GM19328 (cell line): Measurements from ENCODE around the gene FANK1.

Experiments used
- ATAC-seq: cut with Tn5 transposase; IDR thresholded peaks from one replicate; pipeline ENCODE4 v1.9.1; 2021; ENCODE audit warnings: mild to moderate bottlenecking, moderate library complexity; ENCODE audit not compliant: unreplicated experiment

Gene FANK1

DNA sequence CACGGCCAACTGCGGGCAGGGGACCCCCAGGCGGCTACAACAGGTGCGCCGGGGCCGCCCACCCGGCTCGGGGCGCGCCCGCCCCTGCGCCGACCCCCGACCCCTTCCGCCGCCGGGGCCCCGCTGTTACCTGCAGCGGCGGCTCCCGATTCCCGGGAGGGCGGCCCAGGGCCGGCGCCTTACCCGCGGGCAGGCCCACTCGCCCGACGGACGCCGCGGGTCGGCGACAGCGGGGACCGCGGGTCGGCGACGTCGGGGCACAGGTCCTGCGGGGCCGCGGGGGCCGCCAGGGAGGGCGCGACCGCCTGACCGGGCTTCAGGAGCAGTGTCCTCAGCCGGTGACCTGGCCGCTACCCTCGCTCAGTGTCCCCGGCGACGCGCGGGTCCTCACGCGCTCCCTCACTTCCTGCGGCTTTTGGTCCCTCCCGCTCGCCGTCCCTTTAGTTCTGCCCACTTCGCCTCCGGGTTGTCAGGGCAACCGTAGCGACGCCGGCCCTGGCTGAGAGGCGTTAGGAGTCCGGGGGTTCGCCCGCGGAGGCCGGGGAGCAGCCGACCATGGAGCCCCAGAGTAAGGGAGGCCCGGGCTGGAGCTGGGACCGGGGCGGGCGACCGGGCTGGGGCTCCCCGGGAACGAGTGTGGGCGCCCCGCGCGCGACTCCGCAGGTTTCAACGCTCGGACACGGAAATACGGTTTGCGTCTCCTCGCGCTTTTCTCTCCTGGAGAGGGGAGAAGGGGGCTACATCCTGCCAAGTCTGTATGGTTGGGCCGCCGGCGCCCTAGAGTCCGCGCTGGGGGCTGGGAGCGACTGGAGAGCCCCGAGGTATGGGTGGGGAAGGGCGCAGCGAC is at the start of gene FANK1:
Gene FANK1, plus strand, starts transcription at position 477 of the 847 bp plus-strand sequence. Its CDS starts 79 bp downstream, at position 556.
- peak; percentile 86 for ATAC-seq

GRCh38 chr10:125846894-125847293 is 49.5 kb upstream of the FANK1 start:
- no peak for ATAC-seq

DNA sequence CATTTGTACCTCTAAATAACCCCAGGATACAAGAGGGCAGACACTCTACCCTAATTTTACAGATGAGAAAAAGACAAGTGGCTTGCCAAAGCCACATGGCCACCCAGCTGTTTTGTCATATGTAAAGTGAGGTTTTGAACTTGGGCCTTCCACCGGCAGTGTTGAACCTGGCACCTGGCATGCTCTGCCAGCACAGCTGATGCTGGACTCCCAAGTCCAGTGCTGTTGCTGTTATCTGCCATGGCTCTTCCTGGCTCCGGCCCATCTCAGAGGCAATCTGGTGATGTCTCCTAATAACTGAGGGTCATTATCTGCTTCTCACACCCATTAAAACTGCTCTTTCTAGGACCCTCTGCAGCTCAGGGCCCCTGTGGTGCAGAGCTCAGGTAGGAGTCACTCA is 48.0 kb upstream of the FANK1 start:
- ATAC-seq, result no peak

- ATAC-seq, result no peak
Measured at GRCh38 chr10:125848857-125849256, 47.5 kb upstream of the FANK1 start.

DNA sequence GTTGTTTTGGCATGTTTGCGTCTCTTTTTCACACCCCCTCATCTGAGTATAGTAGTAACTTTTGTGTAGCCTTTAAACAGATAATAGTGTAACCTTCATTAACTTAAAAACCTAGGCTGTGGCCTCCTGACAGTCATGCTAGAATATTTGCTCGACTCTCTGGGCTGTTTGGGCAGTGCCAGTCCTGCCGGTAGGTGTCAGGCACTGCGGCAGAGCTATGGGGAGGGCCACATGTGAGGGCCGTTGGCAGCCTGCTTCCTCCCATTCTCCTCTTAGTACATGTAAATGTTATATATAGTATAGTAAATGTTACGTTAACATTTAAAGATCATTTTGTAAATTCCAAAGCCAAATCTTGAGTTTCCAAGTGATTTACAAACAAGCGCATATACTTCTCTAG is 46.9 kb upstream of the FANK1 start:
- ATAC-seq, result no peak

DNA sequence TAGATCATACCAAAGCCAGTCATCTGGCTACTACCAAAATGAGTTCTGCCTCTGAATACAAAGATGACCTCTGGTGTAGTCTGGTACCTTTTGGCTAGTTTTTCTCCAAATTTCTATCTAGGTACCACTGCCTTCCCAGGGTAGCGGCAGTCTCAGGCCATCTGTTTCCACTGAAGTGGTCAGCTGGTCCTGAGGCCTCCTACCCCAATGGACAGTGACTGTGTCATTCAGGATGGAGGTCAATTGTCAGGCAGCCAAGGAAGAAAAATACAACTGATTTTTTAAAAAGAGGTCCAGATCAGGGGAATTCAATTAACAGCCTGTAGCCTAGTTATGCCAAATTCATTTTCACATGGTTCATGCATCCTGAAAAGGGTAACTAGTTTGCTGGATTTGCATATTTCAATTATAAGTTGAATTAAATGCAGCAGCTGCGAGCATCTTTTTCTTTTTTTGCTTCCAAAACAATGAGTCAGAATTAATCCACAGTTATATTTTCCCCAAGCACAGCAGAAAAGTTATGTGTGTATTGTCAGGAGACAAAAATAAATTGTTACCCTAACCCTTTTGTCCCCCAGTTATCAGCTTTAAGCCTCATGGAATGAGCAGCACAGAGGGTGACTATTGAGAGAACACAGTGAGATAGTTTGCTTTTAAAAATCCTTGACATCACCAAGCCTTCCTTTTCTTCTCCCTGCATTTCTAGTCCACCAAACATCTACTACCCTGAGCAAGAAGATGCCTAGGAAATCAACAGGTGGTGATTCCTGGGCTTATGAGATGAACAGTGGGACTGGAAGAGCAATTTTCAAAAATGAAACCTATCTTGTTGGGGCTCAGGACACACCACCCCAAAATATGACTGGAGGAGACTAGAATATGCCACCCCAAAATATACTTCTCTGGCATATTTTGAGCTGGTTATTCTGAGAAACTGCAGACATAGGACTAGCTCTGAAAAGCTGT is 45.3 kb upstream of the FANK1 start:
- no peak for ATAC-seq

- no peak for ATAC-seq
Measured at GRCh38 chr10:125852487-125852886, 43.9 kb upstream of the FANK1 start.

DNA sequence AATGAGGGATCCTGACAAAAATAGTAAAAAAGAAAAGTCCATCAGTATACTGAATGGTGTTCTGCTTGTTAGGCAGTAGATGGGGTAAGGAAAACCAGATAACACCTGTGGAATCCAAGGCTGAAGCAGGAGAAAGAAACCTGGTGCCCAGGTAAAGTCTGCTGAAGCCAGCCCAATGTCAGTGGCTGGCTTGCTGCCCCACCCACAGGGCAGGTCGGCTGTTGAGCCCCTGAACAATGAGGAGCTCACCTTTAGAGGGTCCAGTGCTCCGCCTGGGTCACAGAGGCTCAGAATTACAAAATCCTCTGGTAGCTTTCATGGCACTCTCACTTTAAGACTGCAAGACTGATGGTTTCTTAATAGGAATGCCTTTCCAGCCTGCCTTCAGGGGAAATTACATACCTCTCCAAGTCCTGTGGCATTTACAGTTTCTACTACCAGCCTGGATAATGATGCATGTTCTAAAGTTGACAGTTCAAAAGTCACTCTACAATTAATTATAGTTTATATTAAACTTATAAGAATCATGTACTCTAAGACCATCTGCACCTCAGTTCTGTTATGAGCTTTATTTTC is 39.1 kb upstream of the FANK1 start:
- no peak for ATAC-seq

DNA sequence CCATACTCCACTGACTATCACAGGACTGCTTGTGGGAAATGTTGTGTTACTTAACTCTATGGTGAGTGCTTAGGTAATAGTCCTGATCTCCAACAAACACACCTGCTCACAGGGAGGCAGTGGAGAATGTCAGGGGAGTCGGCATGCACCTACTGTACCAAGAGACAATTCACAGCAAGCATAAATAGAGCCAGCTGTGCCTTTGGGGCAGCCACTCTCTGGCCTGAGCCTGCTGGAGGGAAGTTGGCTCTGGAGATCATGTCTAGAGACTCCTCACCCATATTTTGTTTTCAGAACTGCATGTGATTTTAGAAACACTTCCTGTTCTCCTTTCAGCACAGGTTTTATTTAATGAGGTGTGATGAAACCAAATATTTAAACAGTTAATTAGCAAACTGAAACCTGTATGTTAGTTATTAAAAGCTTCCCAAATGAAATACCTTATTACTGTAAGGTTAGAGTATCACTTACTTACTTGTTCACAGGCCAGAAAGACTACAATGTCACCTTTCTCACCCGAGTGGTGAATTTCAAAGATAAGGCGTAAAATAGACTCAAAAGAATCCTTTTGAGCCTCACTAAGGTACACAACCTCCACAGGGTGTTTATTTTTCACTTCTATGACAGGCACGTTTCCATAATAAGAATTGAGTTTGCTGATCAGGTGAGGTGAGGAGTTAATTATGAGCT is 37.1 kb upstream of the FANK1 start:
- ATAC-seq, result no peak

DNA sequence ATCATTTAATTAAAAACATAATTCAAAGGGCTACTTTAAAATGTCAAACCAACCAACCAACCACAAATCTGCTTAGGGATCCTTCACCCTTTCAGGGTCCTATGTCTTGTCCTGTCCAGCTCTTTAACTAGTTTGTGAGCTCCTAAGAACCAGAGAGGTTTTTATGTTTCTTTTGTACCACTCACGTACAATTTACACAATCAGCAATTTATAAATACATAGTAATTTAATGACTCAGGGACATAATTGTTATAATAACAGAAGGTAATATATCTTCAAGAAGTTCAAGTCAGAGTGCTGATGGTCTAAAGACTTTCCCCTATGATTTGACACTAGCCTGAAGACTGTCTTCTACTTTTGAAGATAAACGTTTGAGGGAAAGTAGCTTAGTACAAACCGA is 31.2 kb upstream of the FANK1 start:
- ATAC-seq, result no peak

GRCh38 chr10:125866421-125867029 is 29.8 kb upstream of the FANK1 start:
- no peak for ATAC-seq

GRCh38 chr10:125868372-125868975 is 27.9 kb upstream of the FANK1 start:
- no peak for ATAC-seq

DNA sequence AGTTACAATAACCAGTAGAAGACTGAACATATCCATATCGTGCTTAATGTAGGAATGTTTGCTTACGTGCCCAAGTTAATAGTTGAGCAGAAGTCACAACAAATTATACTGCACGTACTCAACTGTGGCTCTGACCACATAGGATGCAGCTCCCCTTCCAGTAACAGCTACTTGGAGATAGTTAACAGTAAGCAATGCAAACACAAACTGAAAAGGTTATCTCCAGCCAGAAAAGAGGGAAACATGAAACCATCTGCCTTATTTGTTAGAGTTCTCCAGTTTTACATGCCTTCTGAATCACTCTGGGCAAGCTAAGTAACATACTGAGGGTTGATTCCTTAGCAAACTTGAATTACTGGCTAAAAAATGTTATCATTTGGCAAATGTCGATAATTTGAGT is 25.0 kb upstream of the FANK1 start:
- ATAC-seq, result no peak

DNA sequence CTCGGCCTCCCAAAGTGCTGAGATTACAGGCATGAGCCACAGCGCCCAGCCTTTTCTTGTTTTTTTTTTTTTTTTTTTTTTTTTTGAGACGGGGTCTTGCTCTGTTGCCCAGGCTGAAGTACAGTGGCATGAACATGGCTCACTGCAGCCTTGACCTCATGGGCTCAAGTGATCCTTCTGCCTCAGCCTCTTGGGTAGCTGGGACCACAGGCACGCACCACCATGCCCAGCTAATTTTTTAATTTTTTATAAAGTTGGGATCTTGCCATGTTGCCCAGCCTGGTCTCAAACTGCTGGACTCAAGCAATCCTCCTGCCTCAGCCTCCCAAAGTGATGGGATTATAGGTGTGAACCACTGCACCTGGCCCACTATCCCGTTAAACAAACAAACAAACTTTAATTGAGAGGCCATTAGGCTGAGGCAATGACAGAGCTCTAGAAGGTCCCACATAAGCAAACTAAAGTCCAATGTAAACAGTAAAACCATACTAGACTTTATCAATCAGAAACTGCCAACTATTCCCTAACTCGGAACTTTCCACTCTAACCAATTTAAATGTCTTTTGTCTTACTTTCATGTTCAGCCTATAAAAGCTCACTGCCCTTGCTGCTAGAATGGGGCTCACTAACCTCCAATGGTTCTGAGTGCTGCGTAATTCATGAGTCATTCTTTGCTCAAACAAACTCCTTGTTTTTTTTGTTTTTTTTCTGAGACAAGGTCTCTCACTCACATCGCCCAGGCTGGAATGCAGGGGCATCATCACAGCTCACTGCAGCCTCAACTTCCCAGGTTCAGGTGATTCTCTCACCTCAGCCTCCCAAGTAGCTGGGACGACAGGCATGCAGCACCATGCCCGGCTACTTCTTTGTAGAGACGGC is 17.2 kb upstream of the FANK1 start:
- ATAC-seq, result no peak

DNA sequence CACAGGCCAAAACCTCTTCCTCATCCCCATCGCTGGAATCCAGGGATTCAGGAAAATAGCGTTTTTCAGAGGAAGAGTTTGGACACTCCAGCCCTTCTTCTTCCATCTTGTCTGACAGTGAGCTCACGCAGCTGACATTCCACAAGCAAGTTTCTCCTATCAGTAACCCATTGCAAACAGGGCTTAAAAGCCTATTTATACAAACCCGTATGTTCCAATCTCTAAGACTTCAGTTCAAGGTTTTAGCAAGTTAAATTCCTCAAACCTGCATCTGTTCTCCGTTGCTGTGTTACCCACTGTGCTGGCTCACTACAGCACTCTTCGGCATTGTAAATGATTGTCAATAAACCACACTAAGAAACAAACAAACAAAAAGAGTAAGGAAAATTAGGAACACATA is 15.6 kb upstream of the FANK1 start:
- no peak for ATAC-seq

DNA sequence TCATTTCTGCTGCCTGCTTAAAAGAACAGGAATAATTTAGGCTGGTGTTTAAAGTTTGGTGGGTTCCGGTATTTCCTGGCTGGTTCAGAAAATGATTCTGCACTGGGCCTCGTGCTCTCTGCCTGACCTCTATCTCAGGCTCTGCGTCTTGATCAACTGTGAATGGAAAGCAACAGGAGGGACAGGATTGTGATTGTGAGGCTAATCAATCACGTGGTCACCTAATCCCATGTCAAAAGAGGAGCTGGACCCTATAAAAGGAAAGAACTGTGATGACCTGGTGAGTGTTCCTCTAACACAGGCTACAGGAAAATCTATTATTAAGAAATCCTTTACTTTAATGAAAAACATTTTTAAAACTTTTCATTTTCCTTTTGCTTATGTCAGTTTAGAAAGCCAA is 15.2 kb upstream of the FANK1 start, which contains the start of gene DHX32:
Gene DHX32, minus strand, starts transcription at position 101 of the 400 bp plus-strand sequence. CDS start 468 bp downstream, outside the sequence.
- ATAC-seq, result no peak

- no peak for ATAC-seq
Measured at GRCh38 chr10:125882596-125882995, 13.8 kb upstream of the FANK1 start.

DNA sequence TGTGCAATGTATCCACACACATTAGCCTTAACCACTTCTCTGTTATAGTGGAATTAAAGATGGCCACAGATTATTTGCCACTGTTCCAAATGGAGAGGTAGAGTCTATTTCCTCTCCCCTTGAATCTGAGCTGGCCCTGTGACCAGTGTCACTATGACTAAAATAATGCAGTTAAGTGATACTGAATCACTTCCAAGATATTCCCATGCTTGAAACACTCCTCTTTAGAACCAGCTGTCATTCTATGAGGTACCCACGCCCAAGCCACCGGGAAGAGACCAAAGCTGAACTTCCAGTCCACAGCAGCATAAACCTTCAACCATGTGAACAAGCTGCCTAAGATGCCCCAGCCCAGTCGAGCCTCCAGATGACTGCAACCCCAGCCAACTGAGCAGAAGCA is 13.2 kb upstream of the FANK1 start:
- ATAC-seq, result no peak
